SK-N-DZ (cell line): ENCODE measurements around the gene PNMA8A.

Experiments
- DNase-seq: peaks from one replicate; pipeline ENCODE4 v3.0.0-alpha.2; 2015; ENCODE audit warnings: low spot score

Gene PNMA8A

DNA sequence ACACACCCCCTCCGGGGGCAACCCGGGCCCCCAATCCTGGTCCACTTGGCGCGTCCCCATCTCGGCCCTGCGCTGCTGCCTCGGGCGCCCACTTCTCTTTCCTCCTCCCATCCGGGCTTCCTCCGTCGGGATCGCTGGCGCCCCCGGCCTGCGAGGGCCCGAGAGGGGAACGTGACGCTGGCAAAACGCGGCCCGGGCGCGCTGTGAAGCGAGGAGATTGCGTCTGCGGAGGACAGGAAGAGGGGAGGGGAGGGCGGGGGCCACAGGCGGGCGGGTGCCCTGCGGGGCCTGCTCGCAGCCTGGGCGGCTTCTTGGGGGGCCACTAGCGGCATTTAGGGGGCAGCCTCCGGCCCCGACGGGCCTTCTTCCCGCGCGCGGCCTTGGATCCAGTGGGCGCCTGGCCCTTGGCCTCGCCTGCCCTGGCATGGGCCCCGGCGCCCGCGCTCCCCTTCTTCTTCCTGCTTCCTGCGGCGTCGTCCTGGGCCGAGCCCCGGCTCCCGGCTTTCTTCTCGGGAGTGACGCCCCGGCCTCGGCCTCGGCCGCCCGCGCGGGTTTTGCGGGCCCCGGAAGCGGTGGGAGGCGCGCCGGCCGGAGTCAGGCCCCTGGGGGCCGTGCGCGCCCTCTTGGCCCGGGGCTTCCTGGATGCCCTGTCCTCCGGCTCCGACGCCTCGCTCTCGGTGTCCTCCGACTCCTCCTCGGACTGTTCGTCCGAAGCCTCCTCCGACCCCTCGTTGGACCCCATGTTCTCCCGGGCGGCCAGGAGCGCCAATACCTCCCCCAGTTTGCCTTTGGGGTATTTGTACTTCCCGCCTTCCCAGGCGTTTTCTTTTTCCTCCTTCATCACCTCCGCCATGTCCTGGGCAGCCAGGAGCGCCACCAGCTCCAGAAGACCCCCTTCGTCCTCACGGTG, 22.1 kb upstream of the PNMA8A start:
- DNase-seq = no peak

GRCh38 chr19:46492841-46493235, 21.5 kb upstream of the PNMA8A start:
- DNase-seq = no peak

- no peak for DNase-seq
Observed at GRCh38 chr19:46491975-46492682, 20.8 kb upstream of the PNMA8A start.

GRCh38 chr19:46490774-46491173, 19.4 kb upstream of the PNMA8A start:
- DNase-seq = no peak

- DNase-seq = peak; percentile 45
Observed at GRCh38 chr19:46489445-46490272, 18.3 kb upstream of the PNMA8A start.

DNA sequence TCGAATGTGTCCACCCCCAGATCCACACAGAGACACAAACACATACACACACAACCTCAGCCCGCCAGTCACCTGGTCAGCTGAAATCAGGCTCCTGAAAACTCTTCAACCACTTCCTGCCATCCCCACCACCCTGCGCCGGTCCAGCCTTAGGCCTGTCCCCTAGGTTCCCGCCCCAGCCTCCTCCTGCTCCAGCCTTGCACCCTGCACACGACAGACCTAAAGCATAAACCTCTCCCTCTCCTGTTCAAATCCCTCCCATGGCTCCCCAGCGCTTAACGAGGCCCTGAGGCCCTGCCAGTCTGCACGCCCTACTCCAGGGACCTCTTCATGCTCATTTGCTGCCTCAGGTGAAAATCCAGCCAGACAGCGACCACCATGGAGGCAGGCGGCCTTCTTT, 17.2 kb upstream of the PNMA8A start:
- no peak for DNase-seq

DNA sequence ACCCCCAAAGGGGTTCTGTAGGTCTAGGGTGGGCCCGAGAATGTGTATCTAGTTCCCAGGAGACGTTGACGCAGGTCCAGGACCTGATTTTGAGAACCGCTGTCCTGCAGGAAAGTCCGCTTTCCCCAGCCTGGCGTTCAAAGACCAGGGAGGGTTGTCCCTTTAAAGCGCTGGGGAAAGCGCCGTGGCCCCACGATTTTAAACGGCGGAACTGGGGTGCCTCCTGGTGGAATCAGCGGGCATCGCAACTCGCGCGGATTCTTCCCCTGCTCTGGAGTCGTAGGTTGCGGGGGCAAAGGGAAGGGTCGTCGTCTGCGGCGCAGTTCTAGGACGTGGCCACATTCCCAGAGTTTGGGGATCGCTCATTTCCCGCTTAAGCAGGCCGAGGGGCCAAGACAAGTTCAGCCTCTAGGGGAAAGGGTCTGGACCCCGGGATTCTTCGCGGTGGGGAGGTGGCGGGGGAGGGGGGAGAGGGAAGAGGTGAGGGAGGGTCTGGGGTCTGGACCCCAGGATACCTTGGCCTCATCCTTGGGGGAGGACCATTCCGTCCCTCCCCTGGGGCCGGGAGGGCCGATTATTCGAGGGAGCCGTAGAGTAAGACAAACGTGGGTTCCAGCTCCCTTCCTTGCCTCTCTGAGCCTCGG, 16.6 kb upstream of the PNMA8A start:
- DNase-seq = peak; percentile 57

DNA sequence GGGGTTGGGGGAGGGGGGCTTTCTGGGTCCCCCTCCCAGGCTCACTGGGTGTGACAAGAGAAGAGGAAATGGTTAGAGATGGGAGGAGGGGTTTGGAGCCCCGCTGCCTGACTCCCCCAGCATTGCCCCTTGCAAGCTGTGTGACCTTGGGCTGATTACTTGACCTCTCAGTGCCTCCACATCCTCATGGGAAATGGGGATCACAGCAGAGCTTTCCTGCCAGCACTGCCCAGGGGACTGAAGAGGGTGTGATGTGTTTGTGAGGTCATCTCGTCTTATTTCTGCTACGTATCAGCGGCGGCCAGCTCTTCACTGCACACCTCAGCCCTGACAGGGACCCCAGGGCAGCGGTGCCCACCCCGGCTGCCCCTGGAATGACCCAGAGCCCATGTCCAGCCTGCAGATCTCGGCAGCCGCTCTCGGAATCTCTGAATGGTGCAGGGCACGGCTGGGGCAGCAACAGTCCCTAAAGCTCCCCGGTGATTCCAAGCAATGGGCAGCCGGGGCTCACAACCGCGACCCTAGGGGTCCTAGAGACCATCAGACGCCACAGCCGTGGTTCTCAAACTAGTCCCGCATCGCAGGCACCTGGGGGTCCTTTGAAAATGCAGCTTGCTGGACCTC, 15.9 kb upstream of the PNMA8A start:
- no peak for DNase-seq

DNA sequence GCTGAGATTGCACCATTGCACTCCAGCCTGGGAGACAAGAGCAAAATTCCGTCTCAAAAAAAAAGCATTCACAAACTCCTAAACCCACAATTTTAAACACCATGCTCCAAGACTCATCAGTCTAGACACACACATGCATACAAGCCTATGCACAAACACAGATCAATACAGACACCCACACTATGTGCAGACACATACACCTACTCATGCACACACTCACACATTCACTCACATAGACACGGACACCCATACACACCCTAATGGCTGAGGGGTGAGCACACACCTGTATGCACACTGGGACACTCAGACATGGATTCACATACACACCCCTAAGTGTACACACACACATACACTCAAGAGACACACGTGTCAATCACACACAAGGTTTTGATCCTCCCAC, 15.0 kb upstream of the PNMA8A start:
- no peak for DNase-seq

DNA sequence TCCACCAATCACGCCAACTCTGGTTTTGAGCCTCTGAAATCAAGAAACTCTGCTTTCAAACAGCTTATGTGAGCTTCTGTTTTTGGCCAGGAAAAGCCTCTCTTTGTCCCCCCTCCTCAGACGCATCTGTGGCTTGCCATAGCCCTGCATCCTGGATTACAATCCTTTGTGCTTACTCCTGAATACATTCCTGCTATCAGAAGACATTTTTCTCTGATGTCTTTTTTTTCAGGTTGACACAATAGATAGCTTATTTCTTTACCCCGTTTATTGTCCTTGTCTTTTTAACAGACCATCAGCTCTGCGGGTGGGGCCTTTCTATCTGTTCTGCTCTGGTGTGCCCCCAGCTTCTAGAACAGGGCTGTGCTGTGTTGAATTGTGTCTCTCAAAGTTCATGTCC, 13.3 kb upstream of the PNMA8A start:
- no peak for DNase-seq

- DNase-seq = no peak
Observed at GRCh38 chr19:46482631-46483030, 11.3 kb upstream of the PNMA8A start.

- no peak for DNase-seq
Observed at GRCh38 chr19:46481947-46482346, 10.6 kb upstream of the PNMA8A start.

DNA sequence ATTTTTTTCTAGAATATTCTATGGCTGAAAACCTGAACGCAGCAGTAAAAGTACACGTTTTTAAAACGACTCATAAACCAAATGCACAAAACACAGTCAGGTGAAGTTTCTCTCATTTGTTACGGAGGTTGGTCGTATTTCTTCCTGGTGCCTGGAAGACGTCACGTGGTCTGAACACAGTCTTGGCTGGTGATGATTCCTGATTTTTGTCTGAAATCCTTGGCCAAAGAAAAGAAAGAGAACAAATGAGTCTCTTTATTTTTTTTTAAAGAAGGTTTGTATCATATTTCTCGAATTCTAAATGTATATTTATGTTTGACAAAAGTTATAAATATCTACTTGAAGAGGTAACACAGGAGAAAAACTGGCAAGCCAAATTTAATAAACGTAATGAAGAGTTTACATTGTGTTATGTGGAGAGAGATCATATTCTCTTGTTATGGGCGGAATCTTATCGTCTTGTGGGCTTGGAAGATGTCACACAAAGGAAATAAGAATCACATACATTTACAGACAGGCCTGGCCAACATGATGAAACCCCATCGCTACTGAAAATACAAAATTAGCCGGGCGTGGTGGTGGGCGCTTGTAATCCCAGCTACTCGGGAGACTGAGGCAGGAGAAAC, 10.0 kb upstream of the PNMA8A start:
- DNase-seq = no peak

DNA sequence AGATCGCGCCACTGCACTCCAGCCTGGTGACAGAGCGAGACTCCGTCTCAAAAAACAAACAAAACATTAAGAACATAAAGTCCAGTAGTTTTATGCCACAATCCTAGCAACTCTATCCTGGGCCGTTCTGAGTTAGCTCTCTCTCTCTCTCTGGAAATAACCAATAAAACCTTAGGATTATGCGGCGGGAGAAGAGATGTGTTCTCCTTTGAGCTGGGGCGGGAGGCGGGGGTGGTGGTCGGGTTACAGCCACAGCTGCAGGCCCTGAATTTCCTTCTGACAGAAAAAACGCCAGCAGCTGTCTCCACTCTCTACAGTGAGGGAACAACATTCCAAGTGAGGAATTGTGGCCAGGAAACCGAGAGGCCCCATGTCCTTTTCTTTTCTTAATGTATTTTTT, 9.1 kb upstream of the PNMA8A start:
- DNase-seq = no peak

GRCh38 chr19:46478356-46478986, 7.1 kb upstream of the PNMA8A start:
- DNase-seq = peak; percentile 69

DNA sequence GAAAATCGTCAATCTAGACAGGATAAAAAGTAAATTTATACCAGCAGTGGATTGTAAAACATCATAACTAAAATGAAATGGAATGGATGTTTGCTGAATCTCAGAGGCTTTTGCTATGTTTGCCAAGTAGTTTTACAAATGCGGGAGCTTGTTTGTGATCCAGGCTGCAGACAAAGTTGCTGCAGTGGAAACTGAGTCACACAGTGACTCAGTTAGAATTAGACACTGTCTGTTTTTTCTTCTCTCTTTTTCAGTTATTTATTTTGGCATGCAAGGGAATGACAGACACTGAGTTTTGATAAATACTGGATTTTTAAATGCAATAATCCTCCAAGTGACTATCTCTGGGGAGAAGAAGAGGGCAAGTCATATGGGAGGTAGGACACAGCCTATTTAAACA, 4.6 kb upstream of the PNMA8A start:
- DNase-seq = no peak

GRCh38 chr19:46474211-46474610, 2.8 kb upstream of the PNMA8A start:
- no peak for DNase-seq

GRCh38 chr19:46472592-46472991, 1.2 kb upstream of the PNMA8A start:
- DNase-seq = no peak

DNA sequence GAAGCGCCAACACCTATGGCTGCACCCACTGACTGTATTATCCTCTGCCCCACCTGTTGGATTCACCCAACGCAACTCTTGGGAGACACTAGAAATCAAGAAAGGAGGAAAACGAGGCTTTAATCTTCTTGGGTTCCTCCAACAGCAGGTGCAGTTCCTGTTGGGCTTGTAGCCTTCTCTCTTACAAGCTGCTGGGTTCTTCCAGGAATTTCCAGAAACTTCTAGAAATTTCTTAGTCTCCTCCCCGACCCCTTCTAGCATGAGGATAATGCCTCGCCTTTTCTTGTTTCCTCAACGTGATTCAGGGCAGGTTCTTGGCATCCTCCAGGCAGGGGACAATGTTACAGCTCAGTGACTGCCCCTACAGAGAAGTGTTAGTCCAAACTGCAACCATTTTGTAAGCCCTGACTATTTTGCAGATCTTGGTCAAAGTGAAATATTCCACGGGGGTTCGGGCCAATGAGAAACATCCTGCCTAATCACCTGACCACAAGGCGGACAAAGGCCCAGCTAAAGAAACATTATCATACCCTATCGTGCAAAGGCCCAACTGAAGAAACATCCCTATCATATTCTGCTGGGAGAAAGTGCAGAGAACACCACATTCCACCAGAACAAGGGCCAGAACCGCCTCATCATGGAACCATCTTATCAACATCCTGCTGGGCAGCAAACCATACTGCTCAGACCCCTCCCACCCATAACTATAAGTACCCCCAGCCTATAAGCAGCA, 614 bp upstream of the PNMA8A start:
- DNase-seq = no peak
